ENCODE data around the gene DERA. TPM values are rescaled to one million over a fixed set of nuclear protein-coding genes. Genes with fewer than 3 reads are reported as not detected.

DERA gene
- total and polyA plus RNA-seq, 2 of the 13 experiments (the other 11 are each of a cell fraction or from before 2014, with no cell fraction given), result 24.0 to 51.3 TPM

DNA sequence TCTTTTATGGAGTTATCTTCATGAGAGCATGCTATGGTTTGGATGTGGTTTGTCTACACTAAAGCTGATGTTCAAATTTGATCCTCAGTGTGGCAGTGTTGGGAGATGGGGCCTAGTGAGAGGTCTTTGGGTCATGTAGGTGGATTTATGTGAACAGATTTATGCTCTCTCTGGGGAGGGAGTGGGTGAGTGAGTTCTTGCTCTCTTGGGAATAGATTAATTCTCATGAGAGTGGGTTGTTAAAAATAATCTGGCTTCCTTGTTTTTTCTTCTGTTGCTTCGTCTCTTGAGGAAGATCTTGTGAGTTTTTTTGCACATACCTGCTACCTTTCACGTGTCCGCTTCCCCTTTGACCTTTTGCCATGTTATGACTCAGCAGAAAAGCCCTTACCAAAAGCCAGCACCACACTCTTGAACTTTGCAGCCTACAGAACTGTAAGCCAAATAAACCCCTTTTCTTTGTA, 20.5 kb downstream of the DERA start (continued):
- TF ChIP-seq RBM22 (optimal IDR thresholded peaks at IDR 0.05; ENCODE audit: low read length) (no peak), ZNF362 (CRISPR knock-in tag; IDR thresholded peaks at IDR 0.05; ENCODE audit: borderline replicate concordance) (no peak), ZNF296 (CRISPR knock-in tag; conservative IDR thresholded peaks at IDR 0.05) (no peak), ZSCAN25 (CRISPR knock-in tag; IDR thresholded peaks at IDR 0.05) (no peak), ZNF577 (CRISPR knock-in tag; IDR thresholded peaks at IDR 0.05; ENCODE audit: borderline replicate concordance, low read depth) (no peak), MAF1 (CRISPR knock-in tag; IDR thresholded peaks at IDR 0.05; ENCODE audit: borderline replicate concordance) (no peak), FOXA3 (CRISPR knock-in tag; IDR thresholded peaks at IDR 0.05) (no peak), ZIK1 (CRISPR knock-in tag; IDR thresholded peaks at IDR 0.05; ENCODE audit: borderline replicate concordance, low read depth) (no peak), NR2F6 (IDR thresholded peaks at IDR 0.05) (peak; percentile 92), NR2F6 (CRISPR knock-in tag; IDR thresholded peaks at IDR 0.05) (peak; percentile 93), ZSCAN29 (CRISPR knock-in tag; conservative IDR thresholded peaks at IDR 0.05) (no peak), FOSL2 (CRISPR knock-in tag; IDR thresholded peaks at IDR 0.05) (peak; percentile 77), RAD51 (IDR thresholded peaks at IDR 0.05; ENCODE audit: borderline replicate concordance) (no peak), SUZ12 (IDR thresholded peaks at IDR 0.05; ENCODE audit: low read depth, low read length) (no peak), GPN1 (CRISPR knock-in tag; IDR thresholded peaks at IDR 0.05; ENCODE audit: borderline replicate concordance) (no peak), POGZ (CRISPR knock-in tag; IDR thresholded peaks at IDR 0.05) (peak; percentile 53; the same call in 1 of the 2 replicates), ZNF564 (CRISPR knock-in tag; IDR thresholded peaks at IDR 0.05) (peak; percentile 99), SMAD9 (CRISPR knock-in tag; IDR thresholded peaks at IDR 0.05) (no peak), HNRNPLL (IDR thresholded peaks at IDR 0.05; ENCODE audit: low read depth, low read length, poor library complexity, severe bottlenecking) (no peak), NFE2 (CRISPR knock-in tag; IDR thresholded peaks at IDR 0.05) (0 out of 2 replicates have a peak, but pooled peaks have one; percentile 59), BCL3 (CRISPR knock-in tag; IDR thresholded peaks at IDR 0.05) (no peak), ZNF616 (CRISPR knock-in tag; IDR thresholded peaks at IDR 0.05; ENCODE audit: low read depth) (no peak), CBFB (CRISPR knock-in tag; IDR thresholded peaks at IDR 0.05) (no peak), CCAR2 (optimal IDR thresholded peaks at IDR 0.05; ENCODE audit: low read depth, low read length) (no peak), HOXA3 (CRISPR knock-in tag; IDR thresholded peaks at IDR 0.05) (no peak)
- TF ChIP-seq, protein P1, sequence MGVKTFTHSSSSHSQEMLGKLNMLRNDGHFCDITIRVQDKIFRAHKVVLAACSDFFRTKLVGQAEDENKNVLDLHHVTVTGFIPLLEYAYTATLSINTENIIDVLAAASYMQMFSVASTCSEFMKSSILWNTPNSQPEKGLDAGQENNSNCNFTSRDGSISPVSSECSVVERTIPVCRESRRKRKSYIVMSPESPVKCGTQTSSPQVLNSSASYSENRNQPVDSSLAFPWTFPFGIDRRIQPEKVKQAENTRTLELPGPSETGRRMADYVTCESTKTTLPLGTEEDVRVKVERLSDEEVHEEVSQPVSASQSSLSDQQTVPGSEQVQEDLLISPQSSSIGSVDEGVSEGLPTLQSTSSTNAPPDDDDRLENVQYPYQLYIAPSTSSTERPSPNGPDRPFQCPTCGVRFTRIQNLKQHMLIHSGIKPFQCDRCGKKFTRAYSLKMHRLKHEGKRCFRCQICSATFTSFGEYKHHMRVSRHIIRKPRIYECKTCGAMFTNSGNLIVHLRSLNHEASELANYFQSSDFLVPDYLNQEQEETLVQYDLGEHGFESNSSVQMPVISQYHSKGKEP (CRISPR knock-in tag; IDR thresholded peaks at IDR 0.05), result no peak
- TF ChIP-seq, protein P2, sequence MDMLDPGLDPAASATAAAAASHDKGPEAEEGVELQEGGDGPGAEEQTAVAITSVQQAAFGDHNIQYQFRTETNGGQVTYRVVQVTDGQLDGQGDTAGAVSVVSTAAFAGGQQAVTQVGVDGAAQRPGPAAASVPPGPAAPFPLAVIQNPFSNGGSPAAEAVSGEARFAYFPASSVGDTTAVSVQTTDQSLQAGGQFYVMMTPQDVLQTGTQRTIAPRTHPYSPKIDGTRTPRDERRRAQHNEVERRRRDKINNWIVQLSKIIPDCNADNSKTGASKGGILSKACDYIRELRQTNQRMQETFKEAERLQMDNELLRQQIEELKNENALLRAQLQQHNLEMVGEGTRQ (IDR thresholded peaks at IDR 0.05; ENCODE audit: low read depth, low read length), result no peak
- TF ChIP-seq, protein P2 (CRISPR knock-in tag; IDR thresholded peaks at IDR 0.05; ENCODE audit: borderline replicate concordance), result no peak

Data from HepG2 (cell line).